ENCODE results near the gene FADS3. TPM values are rescaled to one million over a fixed set of nuclear protein-coding genes. Genes with fewer than 3 reads are reported as not detected.

Gene FADS3
- total and polyA plus RNA-seq, 2 experiments from 2014 or later: 44.4 to 73.5 TPM

- TF ChIP-seq ZNF462 (CRISPR knock-in tag; IDR thresholded peaks at IDR 0.05) (no peak), CREB1 (CRISPR knock-in tag; IDR thresholded peaks at IDR 0.05; ENCODE audit: low read depth) (no peak)
Observed at GRCh38 chr11:61837411-61838005, 53.8 kb downstream of the FADS3 start (continued).

- Mint-ChIP-seq H3K27me3 (ENCODE audit: insufficient read depth, low read depth, poor library complexity) (peaks cover 17% of the 10 kb centered on the region), H3K4me3 (no peak overlapping the region), H3K4me1 (peaks cover 50% of the 10 kb centered on the region), H3K27ac (peak overlapping the region; percentile 92), H3K9me3 (no peaks in the 10 kb centered on the region), H3K36me3 (ENCODE audit: low read depth) (peaks cover 63% of the 10 kb centered on the region)
- H3K79me2 ChIP-seq (replicated peaks; ENCODE audit: insufficient read depth): peaks cover 80% of the 10 kb centered on the region
- no peak for DNase-seq (ENCODE audit: low spot score)
- peaks cover 37% of the 10 kb centered on the region for H3F3A ChIP-seq (replicated peaks; ENCODE audit: low read depth)
- no peak overlapping the region for H3K4me3 ChIP-seq
- H3K9me2 ChIP-seq (ENCODE audit: insufficient read depth): no peaks in the 10 kb centered on the region
- no peak for TF ChIP-seq EZH2 (IDR thresholded peaks at IDR 0.05; ENCODE audit: low read depth, unreplicated experiment)
- no peak for TF ChIP-seq REST (IDR thresholded peaks at IDR 0.05; ENCODE audit: unreplicated experiment)
- peaks cover 48% of the 10 kb centered on the region for H4K20me1 ChIP-seq (replicated peaks; ENCODE audit: insufficient read depth)
- peaks cover 31% of the 10 kb centered on the region for H3K36me3 ChIP-seq (ENCODE audit: insufficient read depth)
- no peak overlapping the region for H2AFZ ChIP-seq
- H3K27ac ChIP-seq (ENCODE audit: low read depth): peak overlapping the region; percentile 67
- ATAC-seq: no peak
- H3K27me3 ChIP-seq (ENCODE audit: insufficient read depth): no peaks in the 10 kb centered on the region
- H3K4me2 ChIP-seq: no peak overlapping the region
- H3K4me1 ChIP-seq (ENCODE audit: insufficient read depth): peaks cover 47% of the 10 kb centered on the region
Observed at GRCh38 chr11:61836193-61836592, 55.2 kb downstream of the FADS3 start.
